ENCODE results near the gene CDC27.

The CDC27 gene

DNA sequence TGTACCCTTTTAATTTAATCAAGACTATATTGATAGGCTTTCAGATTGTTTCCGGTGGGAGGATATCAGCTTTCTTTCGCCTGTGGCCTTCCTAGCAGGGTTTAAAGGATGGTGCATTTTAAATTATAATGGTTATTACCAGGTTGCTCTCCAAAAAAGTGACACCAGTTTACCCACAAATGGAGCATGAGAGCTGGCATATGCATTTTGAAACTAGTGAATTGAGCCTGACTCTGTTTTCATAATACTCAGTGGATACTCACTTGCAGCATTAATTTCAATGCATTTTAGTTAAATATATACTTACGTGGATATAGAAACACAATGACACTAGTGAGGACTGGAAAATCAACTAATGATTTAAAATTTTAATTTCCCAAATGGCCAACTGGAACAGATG lies 25.8 kb upstream of the CDC27 start:
- Histone ChIP-seq H3K4me2 (no peak overlapping the region), H3K27ac (no peak overlapping the region), H3K4me1 (peaks cover 17 to 47% (median 39%) of the 10 kb centered on the region in 10 experiments), H3K9ac (no peak overlapping the region), H3K36me3 (no peaks in the 10 kb centered on the region), H4K20me1 (peaks cover 0 to 14% (median 0%) of the 10 kb centered on the region in 11 experiments; a peak in 3 of 22 replicates), H3K9me3 (replicated peaks in 1 of 11) (no peaks in the 10 kb centered on the region), H3K27me3 (peaks cover 0 to 26% (median 0%) of the 10 kb centered on the region in 11 experiments; a peak in 6 of 22 replicates), H3K4me3 (no peak overlapping the region)
- TF ChIP-seq Cebpa-rat (IDR thresholded peaks at IDR 0.05) = no peak

DNA sequence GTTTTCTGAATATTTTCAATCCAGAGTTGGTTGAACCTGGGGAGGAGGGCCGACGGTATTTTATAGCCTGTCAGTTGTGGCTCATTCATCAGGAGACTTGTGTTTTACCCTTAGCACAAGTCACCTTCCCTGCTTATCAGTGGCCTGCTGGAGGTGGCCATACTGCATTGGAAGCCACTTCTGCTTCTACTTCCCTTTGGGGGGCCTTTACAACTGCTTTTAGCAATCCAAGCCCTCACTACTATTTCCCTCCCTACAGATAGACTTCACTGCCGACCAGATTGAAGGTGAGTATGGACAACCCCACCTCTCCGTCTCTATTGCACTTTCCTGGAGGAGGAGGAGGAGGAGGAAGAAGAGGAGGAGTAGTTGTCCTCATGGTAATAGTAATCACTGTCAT lies 24.4 kb upstream of the CDC27 start:
- Histone ChIP-seq H3K27ac (no peak overlapping the region), H3K4me3 (no peak overlapping the region), H3K9me3 (replicated peaks in 1 of 11) (no peaks in the 10 kb centered on the region), H3K4me2 (no peak overlapping the region), H3K4me1 (peaks cover 14 to 47% (median 39%) of the 10 kb centered on the region in 10 experiments), H3K9ac (no peak overlapping the region), H3K36me3 (no peaks in the 10 kb centered on the region), H4K20me1 (0 out of 22 replicates have a peak, but pooled peaks cover 0 to 1% (median 0%) of the 10 kb centered on the region in 11 experiments), H3K27me3 (peaks cover 0 to 22% (median 0%) of the 10 kb centered on the region in 11 experiments; a peak in 4 of 22 replicates)
- TF ChIP-seq Cebpa-rat (IDR thresholded peaks at IDR 0.05) = no peak

DNA sequence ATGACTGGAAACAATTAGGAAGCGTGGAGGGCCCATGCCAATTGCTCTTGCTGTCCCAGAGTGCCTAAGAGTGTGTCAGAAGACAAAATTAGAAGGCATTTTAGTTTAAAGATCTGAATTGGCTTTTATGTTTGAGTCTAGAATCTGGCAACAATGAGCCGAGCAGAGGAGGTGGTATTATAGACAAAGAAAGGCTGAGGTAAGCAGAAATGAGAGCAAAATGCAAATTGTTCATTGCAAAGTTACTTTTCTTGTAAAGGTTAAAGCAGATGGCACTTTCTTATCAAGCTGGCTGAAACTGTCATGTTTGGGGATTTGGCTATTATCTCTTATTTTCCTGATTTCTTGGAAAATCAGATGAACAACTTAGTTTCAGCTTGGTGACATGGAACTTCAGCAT lies 23.4 kb upstream of the CDC27 start:
- no peak overlapping the region for H3K9ac ChIP-seq
- no peaks in the 10 kb centered on the region for H3K9me3 ChIP-seq (replicated peaks in 1 of 11)
- peaks cover 0 to 22% (median 0%) of the 10 kb centered on the region in 11 experiments; a peak in 4 of 22 replicates for H3K27me3 ChIP-seq
- H3K4me1 ChIP-seq = peaks cover 18 to 47% (median 39%) of the 10 kb centered on the region in 10 experiments
- TF ChIP-seq Cebpa-rat (IDR thresholded peaks at IDR 0.05) = no peak
- no peak overlapping the region for H3K4me2 ChIP-seq
- no peaks in the 10 kb centered on the region for H3K36me3 ChIP-seq
- H3K27ac ChIP-seq = no peak overlapping the region
- H4K20me1 ChIP-seq = peaks cover 0 to under 1% (median 0%) of the 10 kb centered on the region in 11 experiments; a peak in 1 of 22 replicates
- no peak overlapping the region for H3K4me3 ChIP-seq

DNA sequence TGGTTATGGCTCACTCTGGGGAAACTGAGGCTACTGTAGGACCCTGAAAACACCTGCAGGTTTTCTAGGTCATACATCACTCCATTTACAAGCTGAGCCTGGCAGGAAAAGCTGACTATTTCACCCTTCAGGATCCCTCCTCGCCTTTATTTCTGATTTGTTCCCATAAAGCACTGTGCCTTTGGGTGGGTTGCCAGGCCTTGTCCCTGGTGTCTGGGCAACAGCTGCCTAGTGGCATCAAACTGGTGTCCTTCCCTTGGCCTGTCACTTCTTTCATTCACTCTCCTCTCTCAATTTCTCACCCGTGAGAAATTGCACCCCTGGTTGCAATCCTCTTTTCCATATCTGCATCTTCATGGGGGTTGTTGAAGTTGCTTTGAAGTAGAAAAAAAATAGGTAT lies 21.7 kb upstream of the CDC27 start:
- Histone ChIP-seq H3K9me3 (replicated peaks in 1 of 11) (no peaks in the 10 kb centered on the region), H4K20me1 (peaks cover 0 to 9% (median 0%) of the 10 kb centered on the region in 11 experiments; a peak in 3 of 22 replicates), H3K4me2 (peak overlapping the region in 9 of 11 experiments; percentile 68 to 96 (median 90); a peak in 16 of 22 replicates), H3K36me3 (no peaks in the 10 kb centered on the region), H3K4me3 (no peak overlapping the region), H3K27me3 (peaks cover 0 to 22% (median 0%) of the 10 kb centered on the region in 11 experiments; a peak in 4 of 22 replicates), H3K27ac (no peak overlapping the region), H3K4me1 (peaks cover 34 to 54% (median 51%) of the 10 kb centered on the region in 10 experiments), H3K9ac (no peak overlapping the region)
- no peak for TF ChIP-seq Cebpa-rat (IDR thresholded peaks at IDR 0.05)

DNA sequence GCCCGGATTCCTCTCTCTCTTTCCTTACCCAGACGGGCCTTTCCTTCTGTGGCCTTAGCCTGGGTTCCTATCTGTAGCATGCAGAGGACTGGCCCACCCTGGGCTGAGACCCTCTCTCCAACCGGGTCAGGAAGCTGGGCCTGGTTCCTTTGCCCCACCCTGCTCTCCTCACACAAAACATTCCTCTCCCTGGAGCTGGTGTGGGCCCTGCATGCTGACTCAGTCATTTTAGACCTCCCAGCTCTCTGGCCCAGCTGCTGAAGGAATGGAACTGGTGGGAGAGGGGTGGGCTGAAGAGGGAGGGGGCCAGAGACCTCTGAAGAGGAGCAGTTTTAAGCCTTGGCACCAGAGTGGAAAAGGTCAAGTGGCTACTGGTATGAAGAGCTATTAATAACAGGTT lies 21.0 kb upstream of the CDC27 start:
- H3K9ac ChIP-seq = no peak overlapping the region; a peak in 1 of 22 replicates
- peaks cover 41 to 61% (median 58%) of the 10 kb centered on the region in 10 experiments for H3K4me1 ChIP-seq
- H3K9me3 ChIP-seq (replicated peaks in 1 of 11) = no peaks in the 10 kb centered on the region
- H4K20me1 ChIP-seq = peaks cover 0 to 9% (median 0%) of the 10 kb centered on the region in 11 experiments; a peak in 4 of 22 replicates
- H3K4me2 ChIP-seq = peak overlapping the region in 9 of 11 experiments; percentile 68 to 96 (median 90); a peak in 19 of 22 replicates
- H3K4me3 ChIP-seq = no peak overlapping the region; a peak in 3 of 20 replicates
- no peaks in the 10 kb centered on the region for H3K36me3 ChIP-seq
- peak overlapping the region in 1 of 11 experiments; percentile 43; a peak in 1 of 22 replicates for H3K27ac ChIP-seq
- no peak for TF ChIP-seq Cebpa-rat (IDR thresholded peaks at IDR 0.05)
- peaks cover 0 to 22% (median 0%) of the 10 kb centered on the region in 11 experiments; a peak in 4 of 22 replicates for H3K27me3 ChIP-seq

DNA sequence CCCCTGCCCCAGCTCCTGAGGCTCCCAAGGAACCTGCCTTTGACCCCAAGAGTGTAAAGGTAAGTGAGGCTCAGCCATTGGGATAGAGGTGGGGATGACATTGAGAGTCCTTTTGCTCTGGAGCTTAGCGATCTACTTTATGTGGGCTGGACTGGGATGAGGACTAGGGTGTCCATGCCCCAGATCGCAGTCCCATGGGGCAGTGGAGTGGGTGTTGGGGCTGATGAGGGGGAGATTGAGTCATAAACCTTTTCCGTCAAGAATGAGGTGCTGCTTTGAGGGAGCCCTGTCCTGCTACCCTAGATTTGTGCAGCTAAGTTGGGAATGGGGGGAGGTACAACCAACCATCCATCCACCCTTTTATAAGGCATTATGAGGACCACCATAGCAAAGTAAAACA lies 20.4 kb upstream of the CDC27 start:
- Histone ChIP-seq H3K9ac (peak overlapping the region in 3 of 11 experiments; percentile 30 to 60 (median 52); a peak in 5 of 22 replicates), H3K4me1 (peaks cover 47 to 67% (median 64%) of the 10 kb centered on the region in 10 experiments), H4K20me1 (peaks cover 0 to 13% (median 4%) of the 10 kb centered on the region in 11 experiments; a peak in 6 of 22 replicates), H3K4me2 (peak overlapping the region; percentile 12 to 96 (median 89); a peak in 21 of 22 replicates), H3K4me3 (peak overlapping the region in 3 of 10 experiments; percentile 9 to 44 (median 20); a peak in 3 of 20 replicates), H3K9me3 (replicated peaks in 1 of 11) (no peaks in the 10 kb centered on the region), H3K27ac (peak overlapping the region in 4 of 11 experiments; percentile 21 to 43 (median 34); a peak in 7 of 22 replicates), H3K36me3 (no peaks in the 10 kb centered on the region), H3K27me3 (peaks cover 0 to 22% (median 0%) of the 10 kb centered on the region in 11 experiments; a peak in 4 of 22 replicates)
- no peak for TF ChIP-seq Cebpa-rat (IDR thresholded peaks at IDR 0.05)

DNA sequence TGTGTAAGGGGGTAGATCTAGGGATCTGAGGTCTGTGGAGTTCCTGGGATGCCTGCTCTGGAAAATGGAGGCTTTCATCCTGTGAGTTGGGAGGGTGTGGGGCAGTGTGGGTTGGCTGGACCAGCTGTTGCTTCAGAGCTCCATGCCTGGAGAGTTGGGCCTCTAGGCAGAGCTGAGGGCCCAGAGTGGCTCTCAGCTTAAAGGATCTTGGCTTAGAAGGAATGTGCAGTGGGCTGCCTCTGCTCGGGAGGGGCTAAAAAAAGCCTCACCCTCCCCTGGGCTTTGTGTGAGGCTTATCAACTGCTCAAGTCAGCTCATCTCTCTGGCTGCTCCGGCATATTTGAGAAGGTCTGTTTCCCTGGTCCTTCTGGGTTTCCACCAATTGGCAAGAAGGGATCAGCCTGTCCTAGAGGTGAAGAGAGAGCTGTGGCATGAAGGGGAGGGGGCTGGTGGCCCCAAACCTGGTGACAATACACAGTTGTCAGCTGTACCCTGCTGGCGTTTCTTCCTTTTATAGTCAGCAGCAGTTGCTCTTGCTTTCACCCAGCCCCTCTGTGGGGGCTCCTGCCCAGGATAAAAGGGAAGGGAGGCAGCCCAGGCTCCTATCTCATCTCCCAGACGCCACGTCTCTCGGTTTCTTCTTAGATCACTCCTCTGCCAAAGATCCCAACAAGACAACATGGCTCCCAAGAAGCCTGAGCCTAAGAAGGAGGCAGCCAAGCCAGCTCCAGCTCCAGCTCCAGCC lies 19.8 kb upstream of the CDC27 start, which contains the start of gene MYL4:
TSS of gene MYL4 (plus strand) at position 605 of the 745 bp plus-strand sequence. CDS start at position 680, 75 bp downstream.
- Histone ChIP-seq H3K4me1 (peaks cover 53 to 73% (median 70%) of the 10 kb centered on the region in 10 experiments), H3K4me3 (peak within 1 kb of the TSS in 3 of 10 experiments; percentile 9 to 44 (median 20); a peak in 5 of 20 replicates), H4K20me1 (peaks cover 0 to 15% (median 7%) of the 10 kb centered on the region in 11 experiments; a peak in 6 of 22 replicates), H3K36me3 (no peaks in the 10 kb centered on the region), H3K9ac (peak within 1 kb of the TSS in 4 of 11 experiments; percentile 30 to 60 (median 53); a peak in 8 of 22 replicates), H3K27me3 (peaks cover 0 to 22% (median 0%) of the 10 kb centered on the region in 11 experiments; a peak in 4 of 22 replicates), H3K4me2 (peak within 1 kb of the TSS; percentile 27 to 96 (median 89)), H3K27ac (peak within 1 kb of the TSS in 4 of 11 experiments; percentile 21 to 43 (median 34); a peak in 7 of 22 replicates), H3K9me3 (replicated peaks in 1 of 11) (no peaks in the 10 kb centered on the region)
- TF ChIP-seq Cebpa-rat (IDR thresholded peaks at IDR 0.05) = no peak

DNA sequence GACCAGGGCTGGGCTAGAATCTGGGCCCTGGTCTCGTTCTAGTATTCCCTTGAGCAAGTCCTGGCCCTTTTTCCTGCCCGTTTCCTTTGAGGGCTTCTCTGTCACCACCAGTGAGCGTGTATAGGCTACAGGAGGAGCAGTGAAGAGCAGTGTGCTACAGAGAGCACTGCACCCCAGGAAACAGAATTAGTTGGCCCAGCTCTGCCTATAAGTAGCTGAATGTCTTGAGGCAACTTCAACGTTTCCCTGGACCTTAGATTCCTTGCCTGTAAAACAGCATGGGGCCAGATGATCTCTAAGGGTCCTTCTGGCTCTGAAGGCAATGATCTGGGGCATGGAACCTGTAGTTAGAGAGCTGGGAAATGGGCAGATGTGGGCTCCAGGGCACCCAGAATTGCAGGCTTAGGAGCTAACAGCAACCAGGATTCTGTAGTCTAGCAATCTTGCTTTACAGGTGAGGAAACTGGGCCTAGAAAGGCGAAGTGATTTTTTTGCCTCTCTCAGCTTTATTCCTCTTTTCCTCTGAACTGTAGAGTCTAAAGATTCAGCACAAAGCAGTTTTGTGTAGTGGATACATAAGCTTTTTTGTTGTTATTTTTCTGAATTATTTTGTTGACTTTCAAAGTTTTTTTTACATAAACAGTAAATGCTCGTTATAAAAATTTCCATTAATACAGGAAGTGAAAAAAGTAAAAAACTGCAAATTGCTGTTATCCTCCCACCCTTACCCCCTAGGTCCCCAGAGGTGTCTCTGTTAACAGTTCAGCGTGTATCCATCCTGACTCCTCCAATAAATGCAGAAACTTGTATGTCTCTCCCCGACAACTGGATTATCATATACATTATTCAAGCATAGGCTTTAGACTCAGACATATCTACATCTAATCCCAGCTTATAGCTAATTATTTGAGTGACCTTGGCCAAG lies 18.3 kb upstream of the CDC27 start:
- peak overlapping the region; percentile 75 to 96 (median 89) for H3K4me2 ChIP-seq
- H3K36me3 ChIP-seq = no peaks in the 10 kb centered on the region
- no peak overlapping the region for H3K4me3 ChIP-seq
- H4K20me1 ChIP-seq = peaks cover 0 to 15% (median 7%) of the 10 kb centered on the region in 11 experiments; a peak in 6 of 22 replicates
- TF ChIP-seq Cebpa-rat (IDR thresholded peaks at IDR 0.05) = no peak
- peak overlapping the region in 4 of 11 experiments; percentile 12 to 70 (median 31); a peak in 3 of 22 replicates for H3K9ac ChIP-seq
- peaks cover 0 to 5% (median 3%) of the 10 kb centered on the region in 11 experiments; a peak in 6 of 22 replicates for H3K9me3 ChIP-seq (replicated peaks in 1 of 11)
- peaks cover 0 to 22% (median 0%) of the 10 kb centered on the region in 11 experiments; a peak in 4 of 22 replicates for H3K27me3 ChIP-seq
- H3K27ac ChIP-seq = peak overlapping the region in 3 of 11 experiments; percentile 13 to 84 (median 15); a peak in 1 of 22 replicates
- peaks cover 59 to 83% (median 77%) of the 10 kb centered on the region in 10 experiments for H3K4me1 ChIP-seq

Data from BLaER1 treated with 17β-estradiol and CSF1 and Interleukin-3, amounts not matched to agents 10 nM and 100 nM (cell line).